Urothelium cell line (cell line): ENCODE data around the gene MTFR1L.
A peak's percentile ranks its signal among the peaks of the same experiment; 100 is the strongest.

Experiments used
- DNase-seq: peaks from one replicate; pipeline ENCODE4 v3.0.0; 2011; ENCODE audit warnings: low spot score, mixed read lengths
- FAIRE-seq: peaks from 2 replicates; lab custom pipeline; 2011; peaks lifted over from hg19 to GRCh38; lab: Jason Lieb, UNC

Gene MTFR1L

GRCh38 chr1:25858906-25859789 is 39.4 kb downstream of the MTFR1L start, which contains the start of gene AUNIP:
Gene AUNIP (minus strand): TSS chr1:25859457. CDS start chr1:25859357, 100 bp downstream.
- no peak for FAIRE-seq

GRCh38 chr1:25861316-25862286 is 41.8 kb downstream of the MTFR1L start:
- DNase-seq (no peak), FAIRE-seq (no peak)

More at GRCh38 chr1:25858906-25859789, 39.4 kb downstream of the MTFR1L start, which contains the start of gene AUNIP:
- peak; percentile 98 for DNase-seq

- FAIRE-seq, result no peak
- no peak for DNase-seq
Observed at GRCh38 chr1:25862785-25863485, 43.2 kb downstream of the MTFR1L start.

GRCh38 chr1:25863486-25864262 is 43.9 kb downstream of the MTFR1L start:
- no peak for DNase-seq
- FAIRE-seq, result no peak

- FAIRE-seq, result no peak
- DNase-seq, result no peak
Observed at GRCh38 chr1:25864434-25864833, 44.7 kb downstream of the MTFR1L start.

GRCh38 chr1:25866288-25866687 is 46.5 kb downstream of the MTFR1L start:
- DNase-seq (no peak), FAIRE-seq (no peak)

GRCh38 chr1:25867210-25867991 is 47.6 kb downstream of the MTFR1L start:
- DNase-seq (no peak), FAIRE-seq (no peak)

- FAIRE-seq, result no peak
- no peak for DNase-seq
Observed at GRCh38 chr1:25869909-25870606, 50.3 kb downstream of the MTFR1L start.

- FAIRE-seq, result no peak
- no peak for DNase-seq
Observed at GRCh38 chr1:25870614-25871013, 50.9 kb downstream of the MTFR1L start.

GRCh38 chr1:25871086-25871703 is 51.4 kb downstream of the MTFR1L start:
- FAIRE-seq (no peak), DNase-seq (no peak)

- DNase-seq (no peak), FAIRE-seq (no peak)
Observed at GRCh38 chr1:25871704-25872494, 52.1 kb downstream of the MTFR1L start.

- DNase-seq (no peak), FAIRE-seq (no peak)
Observed at GRCh38 chr1:25872713-25873112, 53.0 kb downstream of the MTFR1L start.

- FAIRE-seq (no peak), DNase-seq (no peak)
Observed at GRCh38 chr1:25873120-25873519, 53.4 kb downstream of the MTFR1L start.

- FAIRE-seq, result no peak
- DNase-seq, result no peak
Observed at GRCh38 chr1:25874209-25874608, 54.5 kb downstream of the MTFR1L start.

- no peak for FAIRE-seq
- no peak for DNase-seq
Observed at GRCh38 chr1:25874635-25875153, 54.9 kb downstream of the MTFR1L start.

GRCh38 chr1:25875154-25875855 is 55.6 kb downstream of the MTFR1L start, which contains the start of gene PAQR7:
Gene PAQR7 (minus strand): TSS chr1:25875708. CDS start chr1:25863839, 11,869 bp downstream.
- FAIRE-seq (no peak), DNase-seq (peak; percentile 83)
